ENCODE results near the gene PALM3.

Gene PALM3

GRCh38 chr19:14056069-14056666 is 5.7 kb downstream of the PALM3 start:
- no peak for TF ChIP-seq CTCF (conservative IDR thresholded peaks at IDR 0.05)
- H3K27ac ChIP-seq = no peak overlapping the region

- no peak for TF ChIP-seq CTCF (conservative IDR thresholded peaks at IDR 0.05)
- H3K27ac ChIP-seq = no peak overlapping the region
These were observed 6.5 kb downstream of the PALM3 start for GRCh38 chr19:14055396-14055795.

- TF ChIP-seq CTCF (conservative IDR thresholded peaks at IDR 0.05) = no peak
- no peak overlapping the region for H3K27ac ChIP-seq
These were observed 7.2 kb downstream of the PALM3 start for GRCh38 chr19:14054721-14055120.

GRCh38 chr19:14054099-14054498 is 7.8 kb downstream of the PALM3 start:
- no peak overlapping the region for H3K27ac ChIP-seq
- TF ChIP-seq CTCF (conservative IDR thresholded peaks at IDR 0.05) = no peak

GRCh38 chr19:14053500-14053899 is 8.4 kb downstream of the PALM3 start:
- no peak overlapping the region for H3K27ac ChIP-seq
- TF ChIP-seq CTCF (conservative IDR thresholded peaks at IDR 0.05) = no peak

GRCh38 chr19:14053032-14053431 is 8.8 kb downstream of the PALM3 start:
- TF ChIP-seq CTCF (conservative IDR thresholded peaks at IDR 0.05) = no peak
- no peak overlapping the region for H3K27ac ChIP-seq

GRCh38 chr19:14052470-14052869 is 9.4 kb downstream of the PALM3 start:
- H3K27ac ChIP-seq = no peak overlapping the region
- no peak for TF ChIP-seq CTCF (conservative IDR thresholded peaks at IDR 0.05)
